BE2C (cell line): ENCODE data around the gene ANGPTL2.
"Not testable (repeated sequence)": the region's sequence is repeated elsewhere in the genome, so short reads cannot be mapped to it uniquely, and the experiment has no call there.

ENCODE experiments used
- DNase-seq: peaks from one replicate; pipeline ENCODE4 v3.0.0-alpha.2; 2020
- H3K27me3 ChIP-seq: fragments of 250-450 bp; sonication (Bioruptor Pico); 2 replicates; pipeline ENCODE4 v1.5.1; 2020; ENCODE audit warnings: mild to moderate bottlenecking
- H3K36me3 ChIP-seq: fragments of 250-450 bp; sonication (Bioruptor Pico); 2 replicates; pipeline ENCODE4 v1.5.1; 2020; ENCODE audit warnings: mild to moderate bottlenecking
- H3K4me1 ChIP-seq: fragments of 250-450 bp; sonication (Bioruptor Pico); 2 replicates; pipeline ENCODE4 v1.5.1; 2020
- H3K4me3 ChIP-seq: 2 replicates; pipeline ENCODE4 v1.5.1; 2011; ENCODE audit warnings: low read depth, low read length
- H3K9me3 ChIP-seq: fragments of 250-450 bp; sonication (Bioruptor Pico); 2 replicates; pipeline ENCODE4 v1.5.1; 2020
- CTCF ChIP-seq: IDR thresholded peaks from 2 replicates; pipeline ENCODE4 v1.5.1; 2012; ENCODE audit warnings: mild to moderate bottlenecking, low read depth, low read length

The ANGPTL2 gene

GRCh38 chr9:127149010-127149409 lies 26.6 kb upstream of the ANGPTL2 start:
- Histone ChIP-seq H3K4me3 (no peak overlapping the region), H3K9me3 (no peaks in the 10 kb centered on the region), H3K4me1 (no peaks in the 10 kb centered on the region), H3K36me3 (no peaks in the 10 kb centered on the region), H3K27me3 (no peaks in the 10 kb centered on the region)
- no peak for DNase-seq
- TF ChIP-seq CTCF: no peak

- TF ChIP-seq CTCF: no peak
- H3K4me1 ChIP-seq: no peaks in the 10 kb centered on the region
- no peak for DNase-seq
- no peaks in the 10 kb centered on the region for H3K27me3 ChIP-seq
- no peaks in the 10 kb centered on the region for H3K36me3 ChIP-seq
- H3K9me3 ChIP-seq: no peaks in the 10 kb centered on the region
- no peak overlapping the region for H3K4me3 ChIP-seq
These were observed 25.6 kb upstream of the ANGPTL2 start for GRCh38 chr9:127148014-127148413.

- DNase-seq: no peak
- Histone ChIP-seq H3K27me3 (no peaks in the 10 kb centered on the region), H3K4me1 (no peaks in the 10 kb centered on the region), H3K9me3 (no peaks in the 10 kb centered on the region), H3K4me3 (no peak overlapping the region), H3K36me3 (no peaks in the 10 kb centered on the region)
- no peak for TF ChIP-seq CTCF
These were observed 24.8 kb upstream of the ANGPTL2 start for GRCh38 chr9:127147251-127147650.

GRCh38 chr9:127146841-127147240 lies 24.4 kb upstream of the ANGPTL2 start:
- DNase-seq, H3K27me3 ChIP-seq, H3K36me3 ChIP-seq: not testable (repeated sequence)

GRCh38 chr9:127144670-127145445 lies 22.4 kb upstream of the ANGPTL2 start:
- no peaks in the 10 kb centered on the region for H3K4me1 ChIP-seq
- H3K36me3 ChIP-seq: no peaks in the 10 kb centered on the region
- no peak; the same call in 1 of the 2 replicates for TF ChIP-seq CTCF
- H3K27me3 ChIP-seq: no peaks in the 10 kb centered on the region
- H3K4me3 ChIP-seq: no peak overlapping the region
- no peak for DNase-seq
- no peaks in the 10 kb centered on the region for H3K9me3 ChIP-seq

More at GRCh38 chr9:127146841-127147240, 24.4 kb upstream of the ANGPTL2 start:
- not testable (repeated sequence) for H3K4me3 ChIP-seq, H3K9me3 ChIP-seq, H3K4me1 ChIP-seq

GRCh38 chr9:127143920-127144465 lies 21.6 kb upstream of the ANGPTL2 start:
- Histone ChIP-seq H3K27me3 (no peaks in the 10 kb centered on the region), H3K4me3 (no peak overlapping the region), H3K36me3 (no peaks in the 10 kb centered on the region), H3K4me1 (no peaks in the 10 kb centered on the region), H3K9me3 (no peaks in the 10 kb centered on the region)
- no peak for DNase-seq
- TF ChIP-seq CTCF: no peak
